HepG2 (cell line): Measurements from ENCODE around the gene TTC4. TPM values are rescaled to one million over a fixed set of nuclear protein-coding genes. Genes with fewer than 3 reads are reported as not detected.

Source experiments
- ATAC-seq: fragments of 200-7000 bp; cut with Tn5 transposase; 3 replicates; pipeline ENCODE4 v1.9.1; 2020; ENCODE audit warnings: mild to moderate bottlenecking, moderate library complexity
- BruUV-seq: library from RNA; stranded (reverse); fragments of 400-500 nt; replicated peaks from 2 replicates; lab custom pipeline; 2021; lab: Mats Ljungman, UMichigan
- CTCF ChIA-PET: fragments of 300-600 bp; formaldehyde crosslinking; extraction: SDS; loops from one replicate; lab custom pipeline; 2021; ENCODE audit warnings: low total read pairs, inconsistent platforms, low intra/inter-chr PET ratio; lab: Yijun Ruan, JAX
- POLR2A ChIA-PET: fragments of 350-600 bp; sonication (Branson Sonifier 250); formaldehyde crosslinking; loops from one replicate; lab custom pipeline; 2020; ENCODE audit warnings: antibody characterized with exemption, inconsistent platforms; lab: Yijun Ruan, JAX
- DNase-seq: peaks from one replicate; pipeline ENCODE4 v3.0.0-alpha.2; 2015; ENCODE audit warnings: low spot score
- FAIRE-seq: peaks from 3 replicates; lab custom pipeline; 2011; peaks lifted over from hg19 to GRCh38; lab: Jason Lieb, UNC
- H2AFZ ChIP-seq: one replicate; pipeline ENCODE4 v1.6.1; 2011; ENCODE audit warnings: low read length, inconsistent platforms
- H3K27ac ChIP-seq: fragments of 300-600 bp; 3 replicates; pipeline ENCODE4 v1.8.0; 2011; ENCODE audit warnings: mixed run types, mild to moderate bottlenecking, mixed read lengths, low read length, inconsistent platforms; ENCODE audit not compliant: insufficient read depth; ENCODE audit errors: extremely low read length
- H3K27me3 ChIP-seq, 2 experiments: fragments of 200-600 bp in 1 of 2; 2 replicates in 1 of 2; 3 replicates in 1 of 2; pipeline versions ENCODE4 v1.6.0 to v1.8.0; 2011; ENCODE audit warnings: low read length in 2 of 2, mild to moderate bottlenecking in 2 of 2, moderate library complexity in 2 of 2, inconsistent platforms in 1 of 2; ENCODE audit not compliant: insufficient read depth in 2 of 2, control insufficient read depth in 1 of 2
- H3K36me3 ChIP-seq, 2 experiments: fragments of 200-600 bp in 1 of 2; replicated peaks in 1 of 2; 2 replicates in 1 of 2; 3 replicates in 1 of 2; pipeline versions ENCODE4 v1.5.1 to v1.8.0; 2011; ENCODE audit warnings: low read length in 2 of 2, inconsistent platforms in 1 of 2; ENCODE audit not compliant: insufficient read depth in 2 of 2, control insufficient read depth in 1 of 2
- H3K4me1 ChIP-seq: 2 replicates; pipeline ENCODE4 v1.5.1; 2012; ENCODE audit warnings: low read length, inconsistent platforms; ENCODE audit not compliant: insufficient read depth
- H3K4me2 ChIP-seq: 2 replicates; pipeline ENCODE4 v1.6.0; 2011; ENCODE audit warnings: low read depth, low read length, inconsistent platforms
- H3K4me3 ChIP-seq, 3 experiments: fragments of 200-600 bp in 1 of 3; sonication (generic), shearing (Covaris generic) in 1 of 3; replicated peaks in 1 of 3; 2 replicates each; pipeline ENCODE4 v1.5.1; 2011 to 2016; ENCODE audit warnings: low read length in 3 of 3, inconsistent platforms in 2 of 3, low read depth in 2 of 3, mild to moderate bottlenecking in 2 of 3, control low read depth in 1 of 3, mixed read lengths in 1 of 3; ENCODE audit not compliant: insufficient read depth in 1 of 3
- H3K79me2 ChIP-seq: one replicate; pipeline ENCODE4 v1.6.1; 2011; ENCODE audit warnings: low read length, inconsistent platforms; ENCODE audit not compliant: insufficient read depth
- H3K9ac ChIP-seq: 2 replicates; pipeline ENCODE4 v1.6.0; 2011; ENCODE audit warnings: mild to moderate bottlenecking, low read depth, low read length, inconsistent platforms; ENCODE audit not compliant: insufficient read depth
- H3K9me3 ChIP-seq: 2 replicates; pipeline ENCODE4 v1.5.1; 2012; ENCODE audit warnings: mild to moderate bottlenecking, low read length
- H4K20me1 ChIP-seq: 2 replicates; pipeline ENCODE4 v1.6.0; 2011; ENCODE audit warnings: inconsistent platforms, mild to moderate bottlenecking, low read length, moderate library complexity; ENCODE audit not compliant: insufficient read depth
- EHMT2 ChIP-seq: fragments of 200-600 bp; sonication (generic); IDR thresholded peaks from 2 replicates; pipeline ENCODE4 v1.7.0; 2017; ENCODE audit warnings: antibody characterized with exemption, low read depth, low read length, borderline replicate concordance
- ELF3 ChIP-seq: IDR thresholded peaks from 2 replicates; pipeline ENCODE4 v1.6.1; 2016; ENCODE audit warnings: missing genetic modification reagents, missing compliant biosample characterization
- GATAD2A ChIP-seq: IDR thresholded peaks from 2 replicates; pipeline ENCODE4 v1.6.1; 2016
- GZF1 ChIP-seq: sonication (generic); formaldehyde crosslinking; IDR thresholded peaks from 2 replicates; pipeline ENCODE4 v1.5.1; 2020; ENCODE audit warnings: mild to moderate bottlenecking, missing genetic modification reagents
- KDM4B ChIP-seq: sonication (generic); formaldehyde crosslinking; IDR thresholded peaks from 2 replicates; pipeline ENCODE4 v1.4.0; 2020; ENCODE audit warnings: missing genetic modification reagents
- MEIS2 ChIP-seq: sonication (generic); formaldehyde crosslinking; IDR thresholded peaks from 2 replicates; pipeline ENCODE4 v1.9.0; 2021; ENCODE audit warnings: mild to moderate bottlenecking, missing genetic modification reagents
- NFATC3 ChIP-seq: sonication (generic); formaldehyde crosslinking; IDR thresholded peaks from 2 replicates; pipeline ENCODE4 v1.5.1; 2020; ENCODE audit warnings: mild to moderate bottlenecking, missing genetic modification reagents
- NFE2 ChIP-seq: sonication (generic); formaldehyde crosslinking; IDR thresholded peaks from 2 replicates; pipeline ENCODE4 v1.4.0; 2020; ENCODE audit warnings: missing genetic modification reagents
- PAX8 ChIP-seq: sonication (generic); formaldehyde crosslinking; IDR thresholded peaks from 2 replicates; pipeline ENCODE4 v1.8.0; 2022; ENCODE audit warnings: mild to moderate bottlenecking, missing genetic modification reagents, borderline replicate concordance
- TP53 ChIP-seq: sonication (generic); formaldehyde crosslinking; conservative IDR thresholded peaks from 2 replicates; pipeline ENCODE4 v1.4.0; 2020; ENCODE audit warnings: missing genetic modification reagents
- USF2 ChIP-seq, 2 experiments: sonication (generic) in 1 of 2; formaldehyde crosslinking in 1 of 2; IDR thresholded peaks; 2 replicates each; pipeline versions ENCODE4 v1.5.1 to v1.6.1; 2011 to 2020; ENCODE audit warnings: borderline replicate concordance in 1 of 2, low read depth in 1 of 2, low read length in 1 of 2, mild to moderate bottlenecking in 1 of 2, missing genetic modification reagents in 1 of 2, moderate library complexity in 1 of 2
- ZFY ChIP-seq: sonication (generic); formaldehyde crosslinking; IDR thresholded peaks from 2 replicates; pipeline ENCODE4 v1.4.0; 2020; ENCODE audit warnings: missing genetic modification reagents
- ZMAT3 ChIP-seq: sonication (generic); formaldehyde crosslinking; conservative IDR thresholded peaks from 2 replicates; pipeline ENCODE4 v1.7.0; 2021; ENCODE audit warnings: missing genetic modification reagents
- ZNF12 ChIP-seq: sonication (generic); formaldehyde crosslinking; IDR thresholded peaks from 2 replicates; pipeline ENCODE4 v1.5.0; 2020; ENCODE audit warnings: missing genetic modification reagents
- ZNF510 ChIP-seq: sonication (generic); formaldehyde crosslinking; IDR thresholded peaks from 2 replicates; pipeline ENCODE4 v1.4.0; 2020; ENCODE audit warnings: low read depth, mild to moderate bottlenecking, missing genetic modification reagents
- ZNF703 ChIP-seq: sonication (generic); formaldehyde crosslinking; IDR thresholded peaks from 2 replicates; pipeline ENCODE4 v1.5.1; 2020; ENCODE audit warnings: missing genetic modification reagents, mild to moderate bottlenecking, moderate library complexity, borderline replicate concordance
- ZNF746 ChIP-seq: sonication (generic); formaldehyde crosslinking; IDR thresholded peaks from 2 replicates; pipeline ENCODE4 v1.8.0; 2022; ENCODE audit warnings: mild to moderate bottlenecking, missing genetic modification reagents
- ZNF761 ChIP-seq: sonication (generic); formaldehyde crosslinking; conservative IDR thresholded peaks from 2 replicates; pipeline ENCODE4 v1.4.0; 2020; ENCODE audit warnings: mild to moderate bottlenecking, missing genetic modification reagents
- ZNF879 ChIP-seq: sonication (generic); formaldehyde crosslinking; IDR thresholded peaks from 2 replicates; pipeline ENCODE4 v1.8.1; 2023; ENCODE audit warnings: missing genetic modification reagents
- WGBS: methylation state at CpG from one replicate; pipeline ENCODE4 v1.1.6; 2017; ENCODE audit warnings: low lambda C conversion rate; 5-methylcytosine and 5-hydroxymethylcytosine counted together
- in situ Hi-C: cut with HindIII; loops from 2 replicates; pipeline ENCODE4 v1.10.0; 2017; ENCODE audit warnings: low pct_unique_long_range_greater_than_20kb; ENCODE audit not compliant: extremely low pct_ligation_motif_present
- intact Hi-C: fragments of 100-400 bp; cut with micrococcal nuclease; formaldehyde crosslinking; loops from one replicate; pipeline ENCODE4 v1.10.0; 2022; ENCODE audit not compliant: unreplicated experiment
- polyA plus RNA-seq, 8 experiments: library from polyadenylated mRNA; depleted of rRNA in 3 of 8; stranded (reverse) in 7 of 8; unstranded in 1 of 8; fragments of >200 nt; fragmentation: Illumina TruSeq in 4 of 8; extraction: Trizol in 4 of 8; gene quantifications; 2 replicates each; pipeline versions ENCODE4 v1.2.1 to v1.2.3, GENCODE V29; 2011 to 2016; ENCODE audit warnings: low read depth in 4 of 8, missing spikeins in 1 of 8, mixed read lengths in 1 of 8; ENCODE audit not compliant: insufficient read depth in 1 of 8
- total RNA-seq, 5 experiments: library from RNA; depleted of rRNA; stranded (reverse); fragments of >200 nt; fragmentation: Illumina TruSeq; extraction: Trizol; gene quantifications; 2 replicates each; pipeline ENCODE4 v1.2.3, GENCODE V29; 2016; ENCODE audit warnings: low read depth in 1 of 5
- TF ChIP-seq, protein P1 (sequence below): IDR thresholded peaks from 2 replicates; pipeline ENCODE4 v1.6.1; 2016; ENCODE audit warnings: mild to moderate bottlenecking, missing biosample characterization, missing genetic modification reagents

Gene TTC4
- total and polyA plus RNA-seq, 2 of the 13 experiments (the other 11 are each of a cell fraction or from before 2014, with no cell fraction given), result 13.1 to 24.7 TPM

GRCh38 chr1:54782588-54782987, 66.9 kb downstream of the TTC4 start:
- ATAC-seq (no peak), FAIRE-seq (no peak), DNase-seq (no peak)
- H3K4me2 ChIP-seq, result no peak overlapping the region
- ChIA-PET POLR2A (no interaction called here), CTCF (no interaction called here)
- no peaks in the 10 kb centered on the region for H3K79me2 ChIP-seq
- no peaks in the 10 kb centered on the region for H4K20me1 ChIP-seq
- in situ Hi-C loops, result no loop called here
- 31% methylated on average over 2 of the region's 2 CpGs for WGBS
- intact Hi-C loops, result no loop called here
- H3K9ac ChIP-seq, result no peak overlapping the region
- no TSS peak for BruUV-seq
- H3K27me3 ChIP-seq, result peaks cover 0 to 7% of the 10 kb centered on the region in 2 experiments; a peak in 1 of 5 replicates
- H3K9me3 ChIP-seq, result no peaks in the 10 kb centered on the region
- H3K36me3 ChIP-seq, result no peaks in the 10 kb centered on the region
- no peak overlapping the region for H2AFZ ChIP-seq
- no peaks in the 10 kb centered on the region for H3K4me1 ChIP-seq
- TF ChIP-seq ZNF746 (CRISPR knock-in tag), result no peak
- no peak for TF ChIP-seq ZMAT3 (CRISPR knock-in tag)
- no peak for TF ChIP-seq ZNF879
- TF ChIP-seq PAX8 (CRISPR knock-in tag), result no peak
- TF ChIP-seq ELF3, result no peak
- TF ChIP-seq ZFY (CRISPR knock-in tag), result no peak
- TF ChIP-seq TP53, result no peak
- TF ChIP-seq ZNF510 (CRISPR knock-in tag), result no peak
- TF ChIP-seq EHMT2, result no peak
- TF ChIP-seq, protein P1, sequence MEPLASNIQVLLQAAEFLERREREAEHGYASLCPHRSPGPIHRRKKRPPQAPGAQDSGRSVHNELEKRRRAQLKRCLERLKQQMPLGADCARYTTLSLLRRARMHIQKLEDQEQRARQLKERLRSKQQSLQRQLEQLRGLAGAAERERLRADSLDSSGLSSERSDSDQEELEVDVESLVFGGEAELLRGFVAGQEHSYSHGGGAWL, result no peak
- no peak for TF ChIP-seq GATAD2A
- no peak for TF ChIP-seq ZNF703
- TF ChIP-seq NFE2 (CRISPR knock-in tag), result no peak
- no peak for TF ChIP-seq USF2 (IDR thresholded peaks at IDR 0.05; ENCODE audit: low read depth, low read length)
- no peak for TF ChIP-seq USF2 (CRISPR knock-in tag; IDR thresholded peaks at IDR 0.05; ENCODE audit: borderline replicate concordance)
- TF ChIP-seq NFATC3, result no peak
- no peak for TF ChIP-seq GZF1
- TF ChIP-seq ZNF12, result no peak
- no peak for TF ChIP-seq KDM4B (CRISPR knock-in tag)
- no peak for TF ChIP-seq MEIS2
- no peak for TF ChIP-seq ZNF761 (CRISPR knock-in tag)
- H3K4me3 ChIP-seq, result no peak overlapping the region
- H3K27ac ChIP-seq, result no peak overlapping the region
